H1 (cell line): Measurements from ENCODE around the gene PNPLA1. TPM values are rescaled to one million over a fixed set of nuclear protein-coding genes. Genes with fewer than 3 reads are reported as not detected.

Experiments used
- CTCF ChIA-PET: fragments of 300-600 bp; sonication (Branson Sonifier 250); formaldehyde crosslinking; loops from one replicate; lab custom pipeline; 2021; ENCODE audit not compliant: partially characterized antibody; lab: Charles Lee
- POLR2A ChIA-PET: fragments of 300-600 bp; sonication (Branson Sonifier 250); formaldehyde crosslinking; loops from one replicate; lab custom pipeline; 2021; ENCODE audit warnings: inconsistent platforms; ENCODE audit not compliant: partially characterized antibody; lab: Charles Lee
- DNase-seq, 2 experiments: peaks; one replicate each; pipeline versions ENCODE4 v3.0.0 to v3.0.0-alpha.2; 2010 to 2022; ENCODE audit warnings: low spot score in 2 of 2, low read depth in 1 of 2, mixed read lengths in 1 of 2
- FAIRE-seq: peaks from 2 replicates; lab custom pipeline; 2011; peaks lifted over from hg19 to GRCh38; lab: Jason Lieb, UNC
- H2AFZ ChIP-seq: 2 replicates; pipeline ENCODE4 v1.8.1; 2012; ENCODE audit warnings: low read length, inconsistent platforms
- H2AK5ac ChIP-seq: 2 replicates; pipeline ENCODE4 v1.6.1; 2013; ENCODE audit warnings: low read depth, low read length
- H2BK120ac ChIP-seq: replicated peaks from 2 replicates; pipeline ENCODE3; 2013; ENCODE audit warnings: low read depth, low read length, inconsistent platforms
- H2BK12ac ChIP-seq: 2 replicates; pipeline ENCODE4 v1.6.1; 2013; ENCODE audit warnings: low read depth, low read length
- H2BK15ac ChIP-seq: 2 replicates; pipeline ENCODE4 v1.6.1; 2013; ENCODE audit warnings: low read length
- H2BK20ac ChIP-seq: 2 replicates; pipeline ENCODE4 v1.6.1; 2013; ENCODE audit warnings: low read length
- H2BK5ac ChIP-seq: 2 replicates; pipeline ENCODE4 v1.6.1; 2013; ENCODE audit warnings: low read depth, low read length
- H3K14ac ChIP-seq: 2 replicates; pipeline ENCODE4 v1.6.1; 2013; ENCODE audit warnings: inconsistent platforms; ENCODE audit not compliant: insufficient read length
- H3K18ac ChIP-seq: 2 replicates; pipeline ENCODE4 v1.6.1; 2013; ENCODE audit warnings: low read length; ENCODE audit errors: extremely low read depth
- H3K23ac ChIP-seq: 2 replicates; pipeline ENCODE4 v1.6.1; 2013; ENCODE audit warnings: inconsistent platforms; ENCODE audit not compliant: insufficient read length
- H3K23me2 ChIP-seq: 2 replicates; pipeline ENCODE4 v1.6.1; 2013; ENCODE audit warnings: low read depth, low read length
- H3K27ac ChIP-seq: 2 replicates; pipeline ENCODE4 v1.6.1; 2011; ENCODE audit warnings: low read depth, low read length, inconsistent platforms
- H3K27me3 ChIP-seq, 4 experiments: replicated peaks in 1 of 4; 1 replicate in 1 of 4; 2 replicates in 3 of 4; pipeline versions ENCODE4 v1.6.1 to v1.8.1; 2011 to 2013; ENCODE audit warnings: low read length in 3 of 4, mild to moderate bottlenecking in 3 of 4, inconsistent platforms in 2 of 4, mixed read lengths in 2 of 4, moderate library complexity in 1 of 4; ENCODE audit not compliant: control insufficient read depth in 3 of 4, insufficient read depth in 3 of 4; ENCODE audit errors: extremely low read depth in 1 of 4
- H3K36me3 ChIP-seq, 4 experiments: 2 replicates each; pipeline versions ENCODE4 v1.6.1 to v1.8.1; 2011 to 2013; ENCODE audit warnings: mild to moderate bottlenecking in 4 of 4, low read length in 3 of 4, moderate library complexity in 2 of 4, control low read depth in 1 of 4, inconsistent platforms in 1 of 4; ENCODE audit not compliant: insufficient read depth in 4 of 4, control insufficient read depth in 2 of 4
- H3K4ac ChIP-seq: replicated peaks from 2 replicates; pipeline ENCODE3; 2013; ENCODE audit warnings: low read length, low read depth, mixed read lengths, inconsistent platforms; ENCODE audit not compliant: insufficient read length
- H3K4me1 ChIP-seq, 4 experiments: replicated peaks in 1 of 4; 1 replicate in 1 of 4; 2 replicates in 3 of 4; pipeline versions ENCODE4 v1.6.1 to v1.8.1; 2011 to 2013; ENCODE audit warnings: low read length in 3 of 4, inconsistent platforms in 2 of 4, mixed read lengths in 1 of 4; ENCODE audit not compliant: insufficient read depth in 4 of 4, control insufficient read depth in 3 of 4
- H3K4me2 ChIP-seq, 2 experiments: 2 replicates each; pipeline versions ENCODE4 v1.6.1 to v1.8.1; 2011 to 2013; ENCODE audit warnings: low read depth in 2 of 2, low read length in 2 of 2, control low read depth in 1 of 2, inconsistent platforms in 1 of 2, mild to moderate bottlenecking in 1 of 2; ENCODE audit not compliant: insufficient read depth in 1 of 2
- H3K4me3 ChIP-seq, 4 experiments: fragments of 200-600, 300-600 bp in 1 of 4; sonication (generic), shearing (Covaris generic), sonication (Bioruptor Twin) in 1 of 4; 2 replicates each; pipeline versions ENCODE4 v1.5.1 to v1.8.1; 2011 to 2016; ENCODE audit warnings: low read length in 4 of 4, low read depth in 3 of 4, control low read depth in 2 of 4, inconsistent platforms in 2 of 4, mild to moderate bottlenecking in 2 of 4, mixed read lengths in 1 of 4, moderate library complexity in 1 of 4; ENCODE audit not compliant: insufficient read depth in 2 of 4; ENCODE audit errors: extremely low read depth in 1 of 4
- H3K56ac ChIP-seq: replicated peaks from 2 replicates; pipeline ENCODE3; 2013; ENCODE audit warnings: low read depth, mild to moderate bottlenecking, mixed read lengths, low read length, inconsistent platforms; ENCODE audit not compliant: insufficient read length
- H3K79me1 ChIP-seq: 2 replicates; pipeline ENCODE4 v1.6.1; 2013; ENCODE audit warnings: low read depth, low read length, control low read depth
- H3K79me2 ChIP-seq, 2 experiments: 2 replicates each; pipeline versions ENCODE4 v1.6.1 to v1.8.1; 2012 to 2013; ENCODE audit warnings: low read length in 2 of 2, mild to moderate bottlenecking in 2 of 2, inconsistent platforms in 1 of 2; ENCODE audit not compliant: insufficient read depth in 2 of 2, control insufficient read depth in 1 of 2
- H3K9ac ChIP-seq, 4 experiments: replicated peaks in 1 of 4; 1 replicate in 1 of 4; 2 replicates in 3 of 4; pipeline versions ENCODE4 v1.6.1 to v1.8.1; 2011 to 2013; ENCODE audit warnings: low read depth in 3 of 4, low read length in 3 of 4, control low read depth in 2 of 4, mild to moderate bottlenecking in 2 of 4, moderate library complexity in 2 of 4, inconsistent platforms in 1 of 4; ENCODE audit errors: extremely low read depth in 1 of 4
- H3K9me3 ChIP-seq, 2 experiments: 2 replicates each; pipeline versions ENCODE4 v1.6.1 to v1.8.1; 2012 to 2013; ENCODE audit warnings: mild to moderate bottlenecking in 2 of 2, moderate library complexity in 2 of 2, control low read depth in 1 of 2, inconsistent platforms in 1 of 2, low read depth in 1 of 2, low read length in 1 of 2, mixed read lengths in 1 of 2; ENCODE audit not compliant: insufficient read depth in 2 of 2
- H4K20me1 ChIP-seq, 2 experiments: replicated peaks in 1 of 2; 2 replicates each; pipeline versions ENCODE3 to v1.8.1; 2011 to 2013; ENCODE audit warnings: inconsistent platforms in 2 of 2, low read length in 2 of 2, mild to moderate bottlenecking in 1 of 2; ENCODE audit not compliant: insufficient read depth in 2 of 2, control insufficient read depth in 1 of 2
- H4K5ac ChIP-seq: 2 replicates; pipeline ENCODE4 v1.6.1; 2013; ENCODE audit warnings: low read length, low read depth, mixed read lengths, inconsistent platforms; ENCODE audit not compliant: insufficient read length
- H4K8ac ChIP-seq: 2 replicates; pipeline ENCODE4 v1.8.0; 2013; ENCODE audit warnings: mild to moderate bottlenecking, moderate library complexity, low read length, inconsistent platforms; ENCODE audit not compliant: insufficient read depth; ENCODE audit errors: extremely low read depth
- H4K91ac ChIP-seq: replicated peaks from 2 replicates; pipeline ENCODE3; 2013; ENCODE audit warnings: low read length, mixed read lengths, inconsistent platforms; ENCODE audit not compliant: insufficient read length
- CTCF ChIP-seq, 3 experiments: IDR thresholded peaks; 1 replicate in 2 of 3; 2 replicates in 1 of 3; pipeline versions ENCODE4 v1.5.1 to v1.6.1; 2011; ENCODE audit warnings: low read length in 3 of 3, mild to moderate bottlenecking in 3 of 3, inconsistent platforms in 2 of 3, low read depth in 1 of 3, moderate library complexity in 1 of 3; ENCODE audit not compliant: insufficient read depth in 1 of 3; ENCODE audit errors: control extremely low read depth in 1 of 3
- HDAC6 ChIP-seq: IDR thresholded peaks from one replicate; pipeline ENCODE4 v1.7.1; 2012; ENCODE audit warnings: low read depth, mild to moderate bottlenecking, inconsistent platforms, low read length, moderate library complexity
- RAD21 ChIP-seq, 2 experiments: IDR thresholded peaks in 1 of 2; conservative IDR thresholded peaks in 1 of 2; 2 replicates each; pipeline ENCODE4 v1.6.1; 2011; ENCODE audit warnings: low read depth in 2 of 2, low read length in 2 of 2, improper control_type of control experiment in 1 of 2, inconsistent platforms in 1 of 2, mild to moderate bottlenecking in 1 of 2, moderate library complexity in 1 of 2
- SP1 ChIP-seq: IDR thresholded peaks from 2 replicates; pipeline ENCODE4 v1.6.1; 2011; ENCODE audit warnings: low read depth, low read length
- SP2 ChIP-seq: IDR thresholded peaks from 2 replicates; pipeline ENCODE4 v1.6.1; 2012; ENCODE audit warnings: mild to moderate bottlenecking, low read length, inconsistent platforms
- TAF1 ChIP-seq: IDR thresholded peaks from 2 replicates; pipeline ENCODE4 v1.6.1; 2011; ENCODE audit warnings: mild to moderate bottlenecking, low read depth, low read length
- TBP ChIP-seq: IDR thresholded peaks from 2 replicates; pipeline ENCODE4 v1.6.1; 2011; ENCODE audit warnings: low read depth, low read length, improper control_type of control experiment
- YY1 ChIP-seq: IDR thresholded peaks from 2 replicates; pipeline ENCODE4 v1.6.1; 2011; ENCODE audit warnings: low read depth, mild to moderate bottlenecking, low read length
- WGBS, 2 experiments: shearing (Covaris generic) in 1 of 2; methylation state at CpG; one replicate each; pipeline versions ENCODE4 v1.1.6 to v1.1.7; 2013 to 2015; ENCODE audit warnings: low lambda C conversion rate in 2 of 2, mixed read lengths in 2 of 2, inconsistent platforms in 1 of 2, low coverage in 1 of 2, missing lambda C conversion rate in 1 of 2; ENCODE audit not compliant: insufficient replicate concordance in 2 of 2, insufficient coverage in 1 of 2, insufficient read length in 1 of 2; ENCODE audit errors: extremely low coverage in 1 of 2, missing lambda C conversion rate in 1 of 2; 5-methylcytosine and 5-hydroxymethylcytosine counted together
- polyA plus RNA-seq, 7 experiments: library from polyadenylated mRNA; depleted of rRNA in 3 of 7; stranded (reverse) in 5 of 7; unstranded in 2 of 7; fragments of >200 nt in 5 of 7; fragments of 200-250 nt in 2 of 7; gene quantifications; 1 replicate in 5 of 7; 2 replicates in 1 of 7; 4 replicates in 1 of 7; pipeline versions ENCODE4 v1.2.1 to v1.2.3, GENCODE V29; 2011 to 2013; ENCODE audit warnings: missing spikeins in 2 of 7, mixed read lengths in 2 of 7
- total RNA-seq: library from RNA; stranded (reverse); fragmentation: NEBNext Ultra II Directional; extraction: Animal tissue kit (Norgen Biotek cat#: 25700); gene quantifications from 2 replicates; pipeline ENCODE4 v1.2.1, GENCODE V29; 2021
- TF ChIP-seq, protein P1 (sequence below): IDR thresholded peaks from 2 replicates; pipeline ENCODE4 v1.6.1; 2012; ENCODE audit warnings: inconsistent platforms

The PNPLA1 gene
- total and polyA plus RNA-seq, 2 of the 8 experiments (the other 6 are each of a cell fraction or from before 2014, with no cell fraction given), result not detected

DNA sequence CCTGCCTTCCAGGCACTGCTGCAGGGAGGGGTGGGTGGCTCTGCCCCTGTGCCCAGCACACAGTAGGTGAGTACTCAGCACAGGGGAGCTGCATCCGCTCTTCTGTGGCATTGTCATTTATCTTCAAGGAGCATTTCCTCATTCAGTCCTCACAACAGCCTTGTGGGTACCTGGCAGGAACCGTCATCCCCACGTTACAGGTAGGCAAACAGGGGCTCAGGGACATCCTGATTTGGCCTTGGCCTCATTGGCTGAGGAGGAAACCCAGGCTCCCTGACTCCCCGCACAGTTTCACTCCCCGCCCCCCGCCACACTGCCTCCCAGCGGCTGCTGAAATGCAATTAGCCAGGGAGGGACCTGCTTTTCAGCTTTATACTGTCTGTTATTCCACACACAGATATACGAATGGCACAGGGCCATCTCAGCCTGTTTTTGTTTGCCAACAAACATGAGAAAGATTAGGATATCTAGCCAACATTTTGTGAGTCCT, 24.2 kb upstream of the PNPLA1 start:
- Histone ChIP-seq H3K27ac (no peak overlapping the region; the same call in 1 of the 2 replicates), H4K8ac (no peak overlapping the region)
- POLR2A ChIA-PET, result interaction anchor here (0.6 to 1.8 kb wide), 6 partner anchors 9 to 352 kb away, joined by 3 to 6 read pairs (median 4); no protein-coding TSS in a partner anchor
- TF ChIP-seq TBP, result no peak
- peak; percentile 24 to 32; a peak in 3 of 4 replicates for TF ChIP-seq RAD21 (IDR thresholded peaks at IDR 0.05 in 1 of 2, conservative IDR thresholded peaks at IDR 0.05 in 1 of 2; ENCODE audit: low read depth in 2 of 2, low read length in 2 of 2)
- TF ChIP-seq, protein P1, sequence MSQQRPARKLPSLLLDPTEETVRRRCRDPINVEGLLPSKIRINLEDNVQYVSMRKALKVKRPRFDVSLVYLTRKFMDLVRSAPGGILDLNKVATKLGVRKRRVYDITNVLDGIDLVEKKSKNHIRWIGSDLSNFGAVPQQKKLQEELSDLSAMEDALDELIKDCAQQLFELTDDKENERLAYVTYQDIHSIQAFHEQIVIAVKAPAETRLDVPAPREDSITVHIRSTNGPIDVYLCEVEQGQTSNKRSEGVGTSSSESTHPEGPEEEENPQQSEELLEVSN, result no peak
- no peak for TF ChIP-seq SP2
- TF ChIP-seq HDAC6, result no peak
- 0 out of 2 replicates have a peak, but pooled peaks have one; percentile 25 for TF ChIP-seq SP1
- no peak for TF ChIP-seq YY1
- TF ChIP-seq TAF1, result 0 out of 2 replicates have a peak, but pooled peaks have one; percentile 7
- TF ChIP-seq CTCF (IDR thresholded peaks at IDR 0.05; ENCODE audit: control extremely low read depth in 1 of 3, insufficient read depth in 1 of 3, low read depth in 1 of 3, low read length in 3 of 3), result peak; percentile 60 to 77 (median 72)

More for the DNA sequence above, 24.2 kb upstream of the PNPLA1 start:
- H3K36me3 ChIP-seq, result no peaks in the 10 kb centered on the region
- CTCF ChIA-PET, result interaction anchor here (0.6 to 2.4 kb wide), 14 partner anchors 8 to 452 kb away, joined by 3 to 13 read pairs (median 4); no protein-coding TSS in a partner anchor
- peak overlapping the region; percentile 5 for H3K56ac ChIP-seq
- H2BK15ac ChIP-seq, result peak overlapping the region; percentile 84; the same call in 1 of the 2 replicates
- 0 out of 2 replicates have a peak overlapping the region, but pooled peaks have one; percentile 66 for H2BK20ac ChIP-seq
- no peaks in the 10 kb centered on the region for H4K20me1 ChIP-seq
- H3K4ac ChIP-seq, result no peak overlapping the region
- H3K4me1 ChIP-seq, result peaks cover 6 to 16% (median 12%) of the 10 kb centered on the region in 4 experiments
- H2AK5ac ChIP-seq, result no peak overlapping the region; the same call in none of the 2 replicates
- no peak for FAIRE-seq
- H3K23me2 ChIP-seq, result peaks cover 2% of the 10 kb centered on the region
- H2BK5ac ChIP-seq, result peak overlapping the region; percentile 87; the same call in 1 of the 2 replicates
- no peak overlapping the region for H3K14ac ChIP-seq
- peak in 1 of 2 experiments; percentile 83 for DNase-seq
- H3K27me3 ChIP-seq, result no peaks in the 10 kb centered on the region; a peak in 1 of 7 replicates
- H2AFZ ChIP-seq, result peak overlapping the region; percentile 91; the same call in 1 of the 2 replicates
- H3K79me1 ChIP-seq, result no peaks in the 10 kb centered on the region
- peak overlapping the region in 1 of 2 experiments; percentile 35; a peak in 1 of 4 replicates for H3K4me2 ChIP-seq
- H3K18ac ChIP-seq, result peak overlapping the region; percentile 84
- H4K91ac ChIP-seq, result peak overlapping the region; percentile 93
- WGBS, 2 experiments, result 41% methylated on average over 8 of the region's 8 CpGs; no CpG with 5 or more reads in 1 of the 2 experiments
- no peaks in the 10 kb centered on the region for H3K9me3 ChIP-seq
- no peaks in the 10 kb centered on the region for H3K79me2 ChIP-seq
- peak overlapping the region in 1 of 4 experiments; percentile 7; a peak in 1 of 8 replicates for H3K4me3 ChIP-seq
- peak overlapping the region; percentile 96 for H2BK12ac ChIP-seq
- H2BK120ac ChIP-seq, result peak overlapping the region; percentile 71
- no peak overlapping the region for H3K23ac ChIP-seq
- no peak overlapping the region for H3K9ac ChIP-seq
- no peak overlapping the region for H4K5ac ChIP-seq
